NOMO-1 treated with dmso at 0.1 percent for 144 hours (cell line): ENCODE data around the gene APLF.
"Not testable (repeated sequence)": the region's sequence is repeated elsewhere in the genome, so short reads cannot be mapped to it uniquely, and the experiment has no call there.

ENCODE experiments used
- DNase-seq: peaks from one replicate; lab custom pipeline; 2025; ENCODE audit not compliant: unreplicated experiment; lab: John Stamatoyannopoulos, UW

The APLF gene

GRCh38 chr2:68569604-68570003, 102.2 kb downstream of the APLF start:
- no peak for DNase-seq

- not testable (repeated sequence) for DNase-seq
These were observed 103.0 kb downstream of the APLF start for GRCh38 chr2:68570434-68570833.

GRCh38 chr2:68574202-68574791, 106.9 kb downstream of the APLF start:
- DNase-seq = no peak

GRCh38 chr2:68577183-68577582, 109.8 kb downstream of the APLF start:
- DNase-seq = no peak

GRCh38 chr2:68579689-68580088, 112.3 kb downstream of the APLF start:
- DNase-seq = no peak

- no peak for DNase-seq
These were observed 121.2 kb downstream of the APLF start for GRCh38 chr2:68588589-68588988.

- DNase-seq = no peak
These were observed 122.6 kb downstream of the APLF start for GRCh38 chr2:68589963-68590362.

GRCh38 chr2:68590702-68591101, 123.3 kb downstream of the APLF start:
- DNase-seq = no peak

GRCh38 chr2:68591225-68591624, 123.8 kb downstream of the APLF start:
- DNase-seq = no peak

- peak; percentile 6 for DNase-seq
These were observed 126.7 kb downstream of the APLF start for GRCh38 chr2:68594041-68594440.

GRCh38 chr2:68594674-68595492, 127.5 kb downstream of the APLF start:
- DNase-seq = peak; percentile 20

- DNase-seq = not testable (repeated sequence)
These were observed 128.1 kb downstream of the APLF start for GRCh38 chr2:68595493-68595785.

GRCh38 chr2:68600495-68600894, 133.1 kb downstream of the APLF start:
- DNase-seq = not testable (repeated sequence)

- DNase-seq = no peak
These were observed 135.7 kb downstream of the APLF start for GRCh38 chr2:68603059-68603458.

GRCh38 chr2:68604077-68604476, 136.7 kb downstream of the APLF start:
- no peak for DNase-seq

- no peak for DNase-seq
These were observed 138.6 kb downstream of the APLF start for GRCh38 chr2:68605939-68606338.

- DNase-seq = no peak
These were observed 139.4 kb downstream of the APLF start for GRCh38 chr2:68606759-68607158.

- no peak for DNase-seq
These were observed 140.5 kb downstream of the APLF start for GRCh38 chr2:68607837-68608236.

- DNase-seq = no peak
These were observed 145.6 kb downstream of the APLF start for GRCh38 chr2:68612765-68613519.

- no peak for DNase-seq
These were observed 153.4 kb downstream of the APLF start for GRCh38 chr2:68620772-68621171.

- no peak for DNase-seq
These were observed 156.4 kb downstream of the APLF start for GRCh38 chr2:68623820-68624219.

GRCh38 chr2:68627615-68628014, 160.2 kb downstream of the APLF start:
- DNase-seq = no peak
